A549 treated with DMSO at 1 μM for 4 hours (cell line): ENCODE results near the gene SUSD6. TPM values are rescaled to one million over a fixed set of nuclear protein-coding genes. Genes with fewer than 3 reads are reported as not detected.

Source experiments
- total RNA-seq: library from RNA; stranded (reverse); fragments of 200-300 nt; extraction: Qiagen RNA extraction; gene quantifications from 5 replicates; pipeline ENCODE4 v1.2.3, GENCODE V29; 2022; ENCODE audit warnings: low read depth

The SUSD6 gene, protein sequence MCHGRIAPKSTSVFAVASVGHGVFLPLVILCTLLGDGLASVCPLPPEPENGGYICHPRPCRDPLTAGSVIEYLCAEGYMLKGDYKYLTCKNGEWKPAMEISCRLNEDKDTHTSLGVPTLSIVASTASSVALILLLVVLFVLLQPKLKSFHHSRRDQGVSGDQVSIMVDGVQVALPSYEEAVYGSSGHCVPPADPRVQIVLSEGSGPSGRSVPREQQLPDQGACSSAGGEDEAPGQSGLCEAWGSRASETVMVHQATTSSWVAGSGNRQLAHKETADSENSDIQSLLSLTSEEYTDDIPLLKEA
- total RNA-seq = 6.6 to 8.3 TPM (median 8.0 TPM) in 5 replicates

DNA sequence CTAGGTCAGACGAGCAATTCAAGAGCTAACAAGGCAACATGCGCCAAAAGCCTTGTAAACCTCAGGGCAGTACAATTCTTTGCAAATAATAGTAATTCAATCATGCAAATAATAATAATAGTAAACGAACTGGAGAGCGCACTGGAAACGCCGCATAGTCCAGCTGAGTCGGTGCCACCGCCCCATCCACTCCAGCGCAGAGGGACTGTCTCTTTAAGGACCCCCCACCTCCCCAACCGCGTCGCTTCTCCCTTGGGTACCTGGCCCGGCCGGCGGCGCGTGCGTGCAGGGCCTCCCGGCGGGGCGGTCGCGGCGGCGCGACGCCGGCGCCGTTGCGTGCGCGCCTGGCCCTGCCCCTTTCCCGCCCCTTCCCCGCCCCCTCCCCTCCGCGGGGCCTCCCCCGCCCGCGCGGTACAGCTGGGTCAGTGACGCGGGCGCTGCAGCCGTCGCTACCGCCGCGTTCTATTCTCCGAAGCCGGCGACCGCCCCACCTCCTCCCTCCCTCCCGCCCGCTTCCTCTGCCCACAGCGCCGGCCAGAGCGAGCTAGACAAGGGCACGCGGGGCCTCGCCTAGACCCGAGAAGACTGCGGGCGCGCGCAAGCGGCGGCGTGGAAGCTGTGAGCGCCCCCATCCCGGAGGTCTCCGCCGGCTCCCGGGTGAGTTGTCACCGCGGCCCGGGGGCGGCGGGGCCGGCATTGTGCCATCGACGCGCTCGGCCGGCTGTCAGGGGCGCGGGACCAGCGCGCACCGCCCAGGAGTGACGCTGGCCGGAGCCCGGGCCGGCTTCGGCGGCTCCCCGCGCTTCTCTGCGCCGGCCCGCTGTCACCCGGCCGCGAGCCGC, at the start of gene SUSD6:
SUSD6 (plus strand) TSS at position 425 of the 842 bp plus-strand sequence. CDS start 46,997 bp downstream, outside the sequence.

GRCh38 chr14:69574263-69574953, 37.0 kb upstream of the SUSD6 start, which contains the start of gene CCDC177:
Gene CCDC177 (minus strand): TSS chr14:69574871. CDS start chr14:69573622, 1,249 bp downstream.

Other genes starting within 250 kb of the SUSD6 start
- 331 to 399 TPM (median 348 TPM) in 5 replicates for gene ERH, start 213.3 kb upstream of the SUSD6 start, total RNA-seq
- 44.5 to 49.5 TPM (median 45.8 TPM) in 5 replicates for gene SLC39A9, start 212.9 kb upstream of the SUSD6 start, total RNA-seq
- 0.02 to 0.07 TPM (median 0.04 TPM) in 4 of 5 replicates, not detected in the other for gene PLEKHD1, start 126.9 kb upstream of the SUSD6 start, total RNA-seq
- gene CCDC177, start 36.7 kb upstream of the SUSD6 start, total RNA-seq = 0.02 TPM in 1 of 5 replicates, not detected in the others
- gene SRSF5, start 155.5 kb downstream of the SUSD6 start, total RNA-seq = 178 to 394 TPM (median 210 TPM) in 5 replicates
- not detected in 5 replicates for gene SLC10A1, start 185.6 kb downstream of the SUSD6 start, total RNA-seq